Large intestine (tissue), 3 donors: ENCODE results near the gene PPP5C. TPM values are rescaled to one million over a fixed set of nuclear protein-coding genes. Genes with fewer than 3 reads are reported as not detected.
"Not testable (repeated sequence)": the region's sequence is repeated elsewhere in the genome, so short reads cannot be mapped to it uniquely, and the experiment has no call there.

Source experiments
- DNase-seq, 2 donors: peaks; one replicate each; pipeline versions ENCODE4 v3.0.0 to v3.0.0-alpha.2; 2013
- H3K27ac ChIP-seq: one replicate; pipeline ENCODE4 v1.5.1; 2013; ENCODE audit warnings: low read length
- H3K27me3 ChIP-seq: 2 replicates; pipeline ENCODE4 v1.6.1; 2013; ENCODE audit warnings: low read length; ENCODE audit not compliant: control insufficient read depth, insufficient read depth
- H3K36me3 ChIP-seq: 2 replicates; pipeline ENCODE4 v1.6.1; 2013; ENCODE audit warnings: low read length; ENCODE audit not compliant: control insufficient read depth, insufficient read depth
- H3K4me1 ChIP-seq: one replicate; pipeline ENCODE4 v1.6.1; 2013; ENCODE audit warnings: low read length; ENCODE audit not compliant: control insufficient read depth, insufficient read depth
- H3K4me3 ChIP-seq: one replicate; pipeline ENCODE4 v1.5.1; 2013; ENCODE audit warnings: low read length
- H3K9me3 ChIP-seq: one replicate; pipeline ENCODE4 v1.6.1; 2013; ENCODE audit warnings: mild to moderate bottlenecking, low read depth, low read length, moderate library complexity; ENCODE audit not compliant: control insufficient read depth
- WGBS: methylation state at CpG from one replicate; pipeline ENCODE4 v1.1.5; 2013; ENCODE audit warnings: low lambda C conversion rate; ENCODE audit not compliant: insufficient coverage; 5-methylcytosine and 5-hydroxymethylcytosine counted together
- polyA plus RNA-seq: library from polyadenylated mRNA; unstranded; fragments of 120-200 nt; gene quantifications from one replicate; pipeline ENCODE4 v1.2.1, GENCODE V29; 2013

The PPP5C gene
- polyA plus RNA-seq, 1 donor, result 59.5 TPM

DNA sequence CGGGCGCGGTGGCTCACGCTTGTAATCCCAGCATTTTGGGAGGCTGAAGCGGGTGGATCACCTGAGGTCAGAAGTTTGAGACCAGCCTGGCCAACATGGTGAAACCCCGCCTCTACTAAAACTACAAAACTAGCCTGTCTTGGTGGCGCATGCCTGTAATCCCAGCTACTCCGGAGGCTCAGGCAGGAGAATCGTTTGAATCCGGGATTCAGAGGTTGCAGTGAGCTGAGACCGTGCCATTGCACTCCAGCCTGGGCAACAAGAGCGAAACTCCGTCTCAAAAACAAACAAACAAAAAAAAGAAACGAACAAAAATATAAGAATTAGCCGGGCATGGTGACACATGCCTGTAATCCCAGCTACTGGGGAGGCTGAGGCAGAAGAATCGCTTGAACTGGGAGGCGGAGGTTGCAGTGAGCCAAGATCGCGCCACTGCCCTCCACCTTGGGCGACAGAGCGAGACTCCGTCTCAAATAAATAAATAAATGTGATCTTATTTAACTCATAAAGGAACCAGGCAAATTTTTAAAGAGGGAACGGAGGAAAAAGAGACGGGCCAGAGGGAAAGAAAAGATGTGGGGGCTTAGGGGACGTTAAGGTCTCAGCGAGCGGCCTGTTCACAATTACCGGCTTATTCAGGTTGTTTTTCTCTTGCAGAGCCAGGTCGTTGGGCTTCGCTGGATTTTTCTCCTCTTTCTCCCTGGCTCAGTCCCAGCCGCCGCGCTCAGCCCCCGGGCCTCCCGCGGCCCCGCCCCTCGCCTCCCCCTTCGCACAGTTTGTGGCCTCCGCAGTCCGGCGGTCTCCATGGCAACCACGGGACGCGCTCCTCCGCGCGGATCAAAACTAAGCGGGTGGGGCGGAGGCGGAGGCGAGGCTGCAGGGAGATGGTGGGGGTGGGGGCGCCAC is 69.2 kb downstream of the PPP5C start:
- H3K4me3 ChIP-seq, result peak overlapping the region; percentile 56
- H3K27ac ChIP-seq, result peak overlapping the region; percentile 83
- not testable (repeated sequence) for H3K9me3 ChIP-seq, H3K27me3 ChIP-seq, H3K36me3 ChIP-seq
- peaks cover 17% of the 10 kb centered on the region for H3K4me1 ChIP-seq
- DNase-seq, result peak; percentile 88 to 92
- 0% methylated on average over 2 of the region's 53 CpGs for WGBS

DNA sequence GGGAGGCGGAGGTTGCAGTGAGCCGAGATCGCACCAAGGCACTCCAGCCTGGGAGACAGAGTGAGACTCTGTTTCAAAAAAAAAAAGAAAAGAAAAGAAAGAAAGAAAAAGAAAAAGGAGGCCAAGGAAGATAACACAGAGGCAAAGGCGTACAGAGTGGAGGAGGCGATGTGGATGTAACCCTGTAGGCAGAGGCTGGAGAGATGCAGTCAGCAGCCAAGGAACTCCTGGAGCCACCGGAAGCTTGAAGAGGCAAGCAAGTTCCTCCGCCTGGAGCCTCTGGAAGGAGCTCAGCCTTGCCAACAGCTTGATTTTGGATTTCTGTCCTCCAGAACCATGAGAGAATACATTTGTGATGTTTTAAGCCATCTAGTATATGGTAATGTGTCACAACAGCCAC is 73.2 kb downstream of the PPP5C start:
- Histone ChIP-seq H3K4me3 (no peak overlapping the region), H3K27me3 (no peaks in the 10 kb centered on the region), H3K36me3 (no peaks in the 10 kb centered on the region), H3K4me1 (peaks cover 2% of the 10 kb centered on the region), H3K27ac (no peak overlapping the region), H3K9me3 (no peaks in the 10 kb centered on the region)
- WGBS, result 93% methylated on average over 5 of the region's 7 CpGs
- no peak for DNase-seq

DNA sequence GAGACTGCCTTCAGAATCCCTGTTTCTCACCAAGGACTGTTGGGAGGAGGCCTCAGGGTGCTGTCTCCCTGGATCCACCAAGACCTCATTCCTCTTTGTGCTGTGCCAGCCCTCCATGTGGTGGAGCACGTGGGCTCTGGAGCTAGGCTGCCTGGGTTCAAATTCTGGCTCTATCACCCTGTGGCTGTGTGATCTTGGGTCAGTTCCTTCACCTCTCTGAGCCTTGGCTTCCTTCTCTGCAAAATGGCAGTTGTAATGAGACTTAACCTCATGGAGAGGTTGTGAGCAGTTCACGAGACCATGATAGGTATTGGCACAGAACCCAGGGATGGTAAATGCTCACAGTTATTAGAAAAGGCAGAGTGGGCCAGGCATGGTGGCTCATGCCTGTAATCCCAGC is 75.5 kb downstream of the PPP5C start:
- DNase-seq, result no peak
- peaks cover 6% of the 10 kb centered on the region for H3K4me1 ChIP-seq
- no peak overlapping the region for H3K4me3 ChIP-seq
- no peak overlapping the region for H3K27ac ChIP-seq
- H3K36me3 ChIP-seq, result no peaks in the 10 kb centered on the region
- H3K27me3 ChIP-seq, result peaks cover under 1% of the 10 kb centered on the region
- H3K9me3 ChIP-seq, result no peaks in the 10 kb centered on the region
- no CpG with 5 or more reads among the region's 2 CpGs for WGBS

DNA sequence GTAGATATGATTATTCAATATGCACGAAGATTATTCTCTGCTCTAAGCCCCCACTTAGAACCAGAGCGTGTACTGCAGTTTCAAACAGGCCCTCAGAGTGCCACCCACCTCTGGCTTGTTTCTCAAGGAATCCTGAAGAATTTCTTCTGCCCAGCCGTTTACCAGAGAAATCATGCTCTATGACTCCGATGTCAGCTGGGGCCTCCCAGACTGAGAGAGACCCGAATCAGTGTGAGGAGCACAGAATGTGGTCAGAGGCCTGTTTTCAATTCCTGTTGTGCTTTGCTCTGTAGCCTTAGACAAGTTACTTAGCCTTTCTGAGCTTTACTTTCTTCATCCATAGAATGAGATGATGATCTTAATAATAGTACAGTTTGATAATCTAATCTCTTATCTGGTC is 76.3 kb downstream of the PPP5C start:
- 90% methylated on average over 2 of the region's 5 CpGs for WGBS
- DNase-seq, result no peak
- no peaks in the 10 kb centered on the region for H3K9me3 ChIP-seq
- no peak overlapping the region for H3K4me3 ChIP-seq
- peaks cover 9% of the 10 kb centered on the region for H3K27me3 ChIP-seq
- peaks cover 6% of the 10 kb centered on the region for H3K4me1 ChIP-seq
- H3K36me3 ChIP-seq, result no peaks in the 10 kb centered on the region
- H3K27ac ChIP-seq, result no peak overlapping the region

DNA sequence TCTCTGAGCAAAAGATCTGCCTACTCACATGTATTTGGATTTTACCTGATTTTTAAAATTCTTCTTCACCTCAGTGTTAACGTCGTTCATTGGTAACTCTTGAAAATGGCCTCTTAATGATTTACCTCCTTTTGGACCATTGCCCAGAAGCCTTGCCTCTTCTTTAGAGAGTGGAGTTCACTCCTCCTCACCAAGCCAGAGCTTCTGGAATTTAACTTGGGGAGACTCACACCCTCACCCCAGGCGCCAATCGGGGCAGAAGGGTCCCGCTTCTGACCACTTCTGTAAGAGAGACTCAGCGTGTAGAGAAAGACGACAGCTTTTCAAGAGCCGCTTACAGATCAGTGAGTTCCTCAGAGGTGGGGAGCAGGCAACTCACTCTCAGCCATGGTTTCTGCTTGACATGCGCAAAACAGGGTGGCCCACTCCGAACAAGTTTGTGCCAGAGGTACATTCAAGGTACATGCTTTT is 79.2 kb downstream of the PPP5C start:
- Histone ChIP-seq H3K27ac (peak overlapping the region; percentile 64), H3K9me3 (no peaks in the 10 kb centered on the region), H3K4me3 (peak overlapping the region; percentile 74), H3K4me1 (peaks cover 6% of the 10 kb centered on the region), H3K36me3 (no peaks in the 10 kb centered on the region), H3K27me3 (peaks cover 22% of the 10 kb centered on the region)
- DNase-seq, result peak in 1 of 2 donors; percentile 83
- WGBS, result 0% methylated on average over 2 of the region's 10 CpGs

DNA sequence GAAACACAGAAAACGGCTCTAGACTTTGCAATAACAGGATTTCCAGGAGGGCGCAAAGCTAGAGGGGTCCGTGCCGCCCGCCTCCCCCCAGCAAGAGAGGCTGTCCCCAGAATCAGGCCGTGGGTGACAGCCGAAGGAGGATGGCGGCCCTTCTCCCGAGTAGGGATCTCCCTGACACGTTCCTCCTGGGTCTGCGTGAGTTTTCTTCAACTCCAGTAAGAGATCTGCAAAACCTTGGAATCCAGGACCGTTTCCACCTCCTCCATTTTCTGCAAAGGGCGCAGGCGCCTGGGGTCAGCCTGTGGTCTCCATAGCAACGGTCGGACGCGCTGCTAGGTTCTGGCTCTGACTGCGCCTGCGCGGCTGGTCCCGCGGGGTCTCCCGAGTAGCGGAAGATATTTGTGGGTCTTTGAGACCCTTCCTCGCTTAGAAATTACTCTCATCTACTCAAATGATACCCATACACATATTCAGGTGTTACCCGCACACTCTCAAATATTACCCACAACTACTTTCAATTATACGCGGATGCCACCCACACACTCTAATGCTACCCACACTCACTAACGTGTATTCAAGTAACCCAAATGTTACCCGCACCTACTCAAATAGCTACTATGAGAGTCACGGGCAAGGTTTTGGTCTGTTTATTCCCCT is 79.7 kb downstream of the PPP5C start:
- peak overlapping the region; percentile 74 for H3K4me3 ChIP-seq
- no peaks in the 10 kb centered on the region for H3K36me3 ChIP-seq
- WGBS, result no CpG with 5 or more reads among the region's 32 CpGs
- H3K27ac ChIP-seq, result peak overlapping the region; percentile 64
- peaks cover 22% of the 10 kb centered on the region for H3K27me3 ChIP-seq
- H3K9me3 ChIP-seq, result no peaks in the 10 kb centered on the region
- H3K4me1 ChIP-seq, result peaks cover 6% of the 10 kb centered on the region
- DNase-seq, result peak; percentile 75 to 82

DNA sequence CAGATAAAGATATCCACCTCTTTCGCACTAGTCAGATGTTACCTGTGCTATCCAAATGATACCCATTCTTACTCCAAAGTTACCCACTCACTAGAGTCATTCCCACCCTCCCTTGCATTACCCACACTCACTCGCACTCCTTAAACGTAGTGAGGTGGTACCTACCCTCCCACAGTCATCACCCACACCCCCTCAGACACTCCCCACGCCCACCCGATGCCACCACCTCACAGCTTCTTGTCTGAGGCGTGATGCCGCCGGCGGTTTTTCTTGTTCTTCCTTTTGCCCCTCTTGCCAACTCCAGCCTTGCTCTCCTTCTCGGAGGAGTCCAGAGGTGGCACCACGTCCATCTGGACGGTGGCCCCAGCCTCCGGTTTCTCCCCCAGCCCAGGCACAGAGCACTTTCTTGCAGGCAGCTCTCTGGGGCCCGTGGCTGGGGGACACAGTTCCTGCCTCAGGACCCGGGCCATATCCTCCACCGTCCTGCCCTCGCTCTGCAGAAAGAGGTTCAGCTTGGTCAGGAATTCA is 80.7 kb downstream of the PPP5C start:
- Histone ChIP-seq H3K27ac (no peak overlapping the region), H3K36me3 (no peaks in the 10 kb centered on the region), H3K4me1 (peaks cover 6% of the 10 kb centered on the region), H3K27me3 (peaks cover 22% of the 10 kb centered on the region), H3K9me3 (no peaks in the 10 kb centered on the region), H3K4me3 (no peak overlapping the region)
- DNase-seq, result no peak
- WGBS, result 60% methylated on average over 2 of the region's 17 CpGs

DNA sequence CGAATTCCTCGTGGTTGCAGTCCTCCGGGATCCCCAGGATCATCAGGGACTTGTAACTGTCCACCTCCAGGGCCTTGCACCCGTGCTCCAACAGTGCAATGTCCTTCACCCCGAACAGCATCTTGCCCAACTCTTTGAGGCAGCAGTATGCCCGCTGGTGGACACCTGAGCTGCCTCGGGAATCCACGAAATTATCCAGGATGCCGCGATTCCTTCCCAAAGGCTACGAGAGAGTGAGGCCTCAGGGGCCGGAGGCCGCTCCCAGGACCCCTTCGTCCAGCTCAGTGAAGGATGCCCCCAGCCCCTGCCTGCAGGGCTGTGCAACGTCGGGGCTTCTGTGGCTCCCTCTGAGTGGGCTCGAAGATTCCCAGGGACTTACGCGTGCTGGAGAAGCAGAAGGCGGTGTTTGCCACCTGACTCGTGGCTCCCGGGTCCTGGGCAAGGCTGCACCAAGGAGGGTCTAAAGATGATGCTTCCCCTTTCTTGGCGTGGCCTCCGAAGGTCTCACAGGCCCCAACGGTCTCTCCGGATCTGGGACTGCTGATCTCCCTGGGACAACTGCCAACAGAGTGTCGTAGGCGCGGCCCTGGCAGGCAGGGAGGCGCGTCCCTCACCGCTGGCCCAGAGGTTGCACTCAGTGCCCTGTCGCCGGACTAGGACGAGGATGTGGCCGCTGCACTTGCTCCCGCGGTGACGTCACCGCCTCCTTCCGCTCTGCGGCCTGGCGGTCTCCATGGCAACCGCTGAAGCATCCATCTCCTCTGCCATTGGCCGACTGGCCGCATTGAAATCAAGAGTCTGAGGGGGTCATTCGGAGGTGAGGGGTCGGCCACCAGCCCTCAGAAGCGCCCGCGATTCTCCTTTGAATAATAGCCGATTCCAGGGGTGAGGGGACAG is 81.6 kb downstream of the PPP5C start, which contains the start of gene PNMA8C:
PNMA8C (minus strand) TSS at position 698 of the 897 bp plus-strand sequence; CDS start at position 121, 577 bp downstream.
- peak within 1 kb of the TSS; percentile 16 for H3K4me3 ChIP-seq
- peaks cover 22% of the 10 kb centered on the region for H3K27me3 ChIP-seq
- WGBS, result 0% methylated on average over 5 of the region's 52 CpGs
- DNase-seq, result peak; percentile 56 to 68
- no peaks in the 10 kb centered on the region for H3K9me3 ChIP-seq
- peaks cover 6% of the 10 kb centered on the region for H3K4me1 ChIP-seq
- no peaks in the 10 kb centered on the region for H3K36me3 ChIP-seq
- H3K27ac ChIP-seq, result no peak within 1 kb of the TSS

DNA sequence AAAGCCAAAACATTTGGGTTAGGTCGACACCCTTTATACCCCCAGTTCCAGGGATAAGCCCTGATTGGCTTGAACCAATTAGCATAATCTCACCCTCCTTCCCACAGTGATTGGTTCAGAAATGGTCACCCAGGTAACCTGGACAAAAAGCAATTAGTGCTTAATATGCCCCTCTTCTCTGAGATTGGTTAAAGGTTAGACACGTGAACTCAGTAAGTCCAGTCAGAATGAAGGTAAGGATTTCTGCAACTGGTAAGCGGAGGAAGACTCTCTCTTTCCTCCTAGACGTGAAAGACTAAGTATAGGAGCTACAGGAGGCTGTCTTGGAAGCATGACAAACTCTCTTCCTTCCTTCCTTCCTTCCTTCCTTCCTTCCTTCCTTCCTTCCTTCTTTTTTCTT is 83.1 kb downstream of the PPP5C start:
- no peak overlapping the region for H3K27ac ChIP-seq
- H3K27me3 ChIP-seq, result peaks cover 22% of the 10 kb centered on the region
- H3K4me1 ChIP-seq, result peaks cover 6% of the 10 kb centered on the region
- H3K9me3 ChIP-seq, result no peaks in the 10 kb centered on the region
- no peak for DNase-seq
- no peaks in the 10 kb centered on the region for H3K36me3 ChIP-seq
- 80% methylated on average over 2 of the region's 4 CpGs for WGBS
- H3K4me3 ChIP-seq, result no peak overlapping the region
